HG03442 (cell line): ENCODE measurements around the gene UBE3B.
"Not testable (repeated sequence)": the region's sequence is repeated elsewhere in the genome, so short reads cannot be mapped to it uniquely, and the experiment has no call there.

Source experiments
- ATAC-seq: cut with Tn5 transposase; IDR thresholded peaks from one replicate; pipeline ENCODE4 v1.9.1; 2021; ENCODE audit warnings: mild to moderate bottlenecking, moderate library complexity; ENCODE audit not compliant: unreplicated experiment

Gene UBE3B

GRCh38 chr12:109473526-109474270 is 3.7 kb upstream of the UBE3B start:
- ATAC-seq, result not testable (repeated sequence)

DNA sequence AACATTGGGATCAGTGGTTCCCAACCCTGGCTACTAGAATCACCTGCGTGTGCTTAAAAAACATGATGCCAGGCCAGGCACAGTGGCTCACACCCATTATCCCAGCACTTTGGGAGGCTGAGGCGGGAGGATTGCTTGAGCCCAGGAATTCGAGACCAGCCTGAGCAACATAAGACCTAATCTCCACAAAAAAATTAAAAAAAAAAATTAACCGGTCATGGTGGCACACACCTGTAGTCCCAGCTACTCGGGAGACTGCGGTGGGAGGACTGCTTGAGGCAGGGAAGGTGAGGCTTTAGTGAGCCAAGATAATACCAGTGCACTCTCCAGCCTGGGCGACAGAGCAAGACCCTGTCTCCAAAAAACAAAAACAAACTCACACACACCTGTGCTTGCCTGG is 2.3 kb upstream of the UBE3B start:
- ATAC-seq, result no peak

DNA sequence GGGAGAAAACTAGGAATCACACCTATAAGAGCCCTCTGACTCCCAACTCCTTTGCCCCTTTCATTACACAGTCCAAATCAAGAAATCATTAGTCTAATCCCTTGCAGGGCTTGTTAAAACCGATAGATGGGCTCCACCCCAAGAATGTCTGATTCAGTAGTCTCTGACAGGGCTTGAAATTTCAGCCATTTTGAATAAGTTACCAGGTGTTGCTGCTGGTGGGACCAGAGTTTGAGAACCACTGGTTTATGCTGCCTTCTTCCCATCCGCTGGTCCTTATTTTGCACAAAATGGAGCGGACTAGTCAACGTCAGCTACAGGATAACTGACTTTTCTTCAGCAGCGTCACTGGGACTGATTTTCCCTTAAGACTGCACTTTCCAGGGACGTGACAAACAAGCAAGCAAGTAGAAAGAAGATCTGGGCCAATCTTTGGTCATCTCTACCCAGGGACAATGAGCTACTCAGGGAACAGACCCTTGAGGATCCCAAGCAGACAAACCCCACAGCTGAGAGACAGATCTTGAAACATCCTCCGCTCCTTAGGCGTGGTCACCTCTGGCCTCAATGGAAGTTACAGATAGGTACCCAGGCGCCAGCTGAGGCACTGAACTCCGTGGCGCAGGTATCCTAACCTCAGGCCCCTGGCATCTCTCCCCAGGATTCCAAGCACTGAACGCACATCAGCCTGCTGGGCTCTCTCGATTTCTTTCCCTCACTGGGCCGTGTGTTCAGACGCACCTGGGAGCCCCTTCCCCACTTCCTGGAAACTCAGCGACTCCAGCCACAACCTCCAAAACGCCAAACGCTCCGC is 1.2 kb upstream of the UBE3B start:
- no peak for ATAC-seq

DNA sequence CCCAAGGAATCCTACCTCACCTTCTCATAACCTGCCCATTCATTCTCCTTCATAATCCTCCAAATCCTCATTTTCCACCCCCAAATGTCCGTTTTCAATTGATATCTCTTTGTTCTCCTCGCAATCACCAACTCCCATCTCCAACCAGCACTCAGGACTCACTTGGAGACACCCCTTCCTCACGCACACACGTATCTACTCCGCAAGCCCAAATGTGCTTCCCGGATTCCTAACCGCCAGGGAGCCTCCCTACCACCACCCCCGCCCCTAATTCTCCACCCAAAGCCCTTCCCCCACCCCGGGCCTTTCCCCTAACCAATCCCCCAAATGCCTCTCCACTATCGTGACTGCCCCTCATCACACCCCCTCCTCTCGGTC is 638 bp upstream of the UBE3B start:
- no peak for ATAC-seq

DNA sequence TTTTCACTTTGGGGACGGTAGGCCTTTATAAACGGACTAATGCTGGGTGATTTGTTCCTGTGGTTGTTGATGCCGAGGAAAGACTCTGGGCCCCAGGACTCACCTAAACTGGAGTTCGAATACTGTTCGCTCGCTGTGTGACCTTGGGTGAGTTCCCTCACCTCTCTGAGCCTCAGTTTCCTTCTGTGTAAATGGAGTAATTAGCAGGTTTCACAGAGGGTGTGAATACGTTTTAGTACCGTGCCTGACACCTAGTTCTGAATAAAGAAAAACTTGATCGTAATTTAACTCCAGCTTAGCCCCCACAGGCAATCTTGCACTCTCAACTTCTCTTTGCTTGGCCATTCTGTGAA is 505 bp downstream of the UBE3B start:
- no peak for ATAC-seq

DNA sequence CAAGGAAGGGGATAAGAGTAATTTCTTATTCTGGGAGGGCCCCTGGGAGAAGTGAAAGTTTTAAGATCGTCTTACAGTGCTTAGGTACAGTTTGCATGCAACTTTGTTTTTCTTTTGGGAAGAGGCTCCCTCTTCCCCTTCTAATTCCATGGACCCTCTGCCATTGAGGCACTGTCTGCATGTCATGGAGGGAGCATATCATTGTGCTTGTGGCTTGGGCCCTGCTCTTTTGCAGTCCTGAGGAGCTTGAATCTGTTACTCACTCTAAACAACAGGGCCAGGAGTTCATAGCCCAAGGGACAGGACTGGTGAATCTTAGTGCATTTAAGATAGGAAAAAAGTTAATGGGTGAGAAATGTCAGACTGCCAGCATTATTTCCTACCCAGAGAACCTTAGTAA is 2.3 kb downstream of the UBE3B start:
- ATAC-seq, result no peak

DNA sequence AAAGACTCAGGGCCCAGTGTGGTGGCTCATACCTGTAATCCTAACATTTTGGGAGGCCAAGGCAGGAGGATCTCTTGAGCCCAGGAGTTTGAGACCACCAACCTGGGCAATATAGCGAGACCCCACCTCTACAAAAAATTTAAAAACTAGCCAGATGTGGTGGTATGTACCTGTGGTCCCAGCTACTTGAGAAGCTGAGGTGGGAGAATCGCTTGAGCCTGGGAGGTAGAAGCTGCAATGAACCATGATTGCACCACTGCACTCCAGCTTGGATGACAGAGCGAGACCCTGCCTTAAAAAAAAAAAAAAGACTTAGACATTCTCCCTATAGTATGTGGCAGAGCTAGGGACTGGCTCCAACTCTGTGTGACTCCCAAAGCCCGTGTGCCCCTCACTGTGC is 2.9 kb downstream of the UBE3B start:
- no peak for ATAC-seq

GRCh38 chr12:109481863-109482262 is 4.4 kb downstream of the UBE3B start:
- no peak for ATAC-seq

- no peak for ATAC-seq
Measured at GRCh38 chr12:109482491-109482890, 5.1 kb downstream of the UBE3B start.

GRCh38 chr12:109482894-109483293 is 5.5 kb downstream of the UBE3B start:
- ATAC-seq, result no peak

- no peak for ATAC-seq
Measured at GRCh38 chr12:109483346-109483745, 5.9 kb downstream of the UBE3B start.

DNA sequence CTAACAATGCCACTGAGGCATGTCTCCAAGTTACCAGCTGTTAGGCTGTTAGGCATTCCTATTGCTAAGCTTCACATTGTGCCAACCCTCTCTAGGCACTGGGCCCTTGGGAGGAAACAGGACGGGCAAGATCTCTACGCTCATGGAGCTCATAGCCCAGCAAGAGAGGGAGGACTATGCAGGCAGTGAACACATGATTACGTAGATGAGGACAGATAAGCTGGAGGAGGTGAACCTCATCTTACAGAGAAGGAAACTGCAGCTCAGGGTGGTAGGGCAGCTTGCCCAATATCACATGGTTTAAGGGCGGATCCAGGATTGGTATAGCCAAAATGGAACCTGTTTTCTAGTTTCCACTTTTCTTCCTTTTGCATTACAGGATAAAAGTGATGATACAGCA is 7.8 kb downstream of the UBE3B start:
- ATAC-seq, result no peak

GRCh38 chr12:109487181-109488050 is 10.0 kb downstream of the UBE3B start:
- ATAC-seq, result no peak

DNA sequence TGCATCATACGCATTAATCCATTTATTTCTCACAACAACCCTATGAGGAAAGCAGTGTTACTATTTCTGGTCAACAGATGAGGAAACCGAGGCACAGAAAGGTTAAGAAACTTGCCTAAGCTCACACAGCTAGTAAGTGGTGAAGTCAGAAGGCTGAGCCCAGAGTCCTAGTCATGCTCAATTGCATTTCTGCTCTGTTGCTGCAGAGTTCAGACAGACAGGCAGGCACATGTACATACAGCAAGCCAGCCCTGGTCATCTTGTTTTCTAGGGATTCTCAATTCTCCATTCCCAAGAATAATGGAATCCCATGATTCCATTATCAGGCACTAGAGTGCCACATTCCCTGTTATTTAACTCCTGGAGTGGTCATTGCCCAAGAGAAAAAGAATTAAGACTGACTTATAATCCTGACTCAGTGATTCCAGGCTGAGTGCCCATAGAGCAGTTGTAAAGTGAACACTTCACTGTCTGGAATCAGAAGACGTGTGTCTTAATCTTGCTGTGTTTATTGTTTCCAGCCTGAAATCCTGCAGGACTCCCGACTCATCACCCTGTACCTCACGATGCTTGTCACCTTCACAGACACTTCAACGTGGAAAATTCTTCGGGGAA is 10.7 kb downstream of the UBE3B start:
- no peak for ATAC-seq

DNA sequence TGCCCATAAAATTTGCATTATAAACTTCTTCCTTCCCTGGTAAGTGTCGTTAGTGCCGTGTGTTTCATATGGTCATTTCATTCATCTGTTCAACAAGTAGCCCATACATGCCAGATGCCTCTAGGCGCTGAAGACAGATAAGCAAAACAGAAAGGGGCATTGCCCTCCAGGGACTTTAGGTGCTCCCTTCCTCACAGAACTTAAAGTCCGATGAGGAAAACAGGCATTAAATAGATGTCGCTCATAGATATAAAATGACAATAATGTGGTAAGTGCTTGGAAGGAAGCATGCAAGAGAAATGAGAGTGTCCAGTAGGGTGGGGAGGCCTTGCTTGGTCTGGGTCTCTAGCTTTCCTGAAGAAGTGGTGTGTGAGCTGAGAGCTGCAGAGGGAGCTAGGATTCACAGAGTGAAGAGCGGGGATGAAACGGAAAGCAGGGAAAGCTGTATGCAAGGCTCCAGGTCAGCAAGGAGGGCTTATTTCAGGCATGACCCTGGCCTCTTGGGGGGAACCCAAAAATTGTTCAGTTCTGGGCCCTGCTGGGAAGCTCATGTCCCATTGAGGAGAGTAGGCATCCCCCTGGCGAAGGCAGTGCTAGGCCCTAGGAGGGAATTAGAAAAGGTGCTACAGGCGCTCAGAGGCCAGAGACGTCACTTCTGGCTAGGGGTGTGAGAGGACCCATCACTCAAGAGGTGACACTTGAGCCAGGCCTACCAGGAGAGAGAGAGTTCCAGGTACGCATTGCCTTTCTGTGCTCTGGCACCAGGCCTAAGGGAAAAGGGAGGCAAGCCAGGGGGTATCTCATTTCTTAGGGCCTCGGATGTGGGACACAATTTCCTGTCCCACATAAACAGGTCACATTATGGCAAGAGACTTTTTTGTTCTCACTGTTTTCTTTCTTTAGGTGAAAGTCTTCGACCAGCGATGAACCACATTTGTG is 11.9 kb downstream of the UBE3B start:
- no peak for ATAC-seq

DNA sequence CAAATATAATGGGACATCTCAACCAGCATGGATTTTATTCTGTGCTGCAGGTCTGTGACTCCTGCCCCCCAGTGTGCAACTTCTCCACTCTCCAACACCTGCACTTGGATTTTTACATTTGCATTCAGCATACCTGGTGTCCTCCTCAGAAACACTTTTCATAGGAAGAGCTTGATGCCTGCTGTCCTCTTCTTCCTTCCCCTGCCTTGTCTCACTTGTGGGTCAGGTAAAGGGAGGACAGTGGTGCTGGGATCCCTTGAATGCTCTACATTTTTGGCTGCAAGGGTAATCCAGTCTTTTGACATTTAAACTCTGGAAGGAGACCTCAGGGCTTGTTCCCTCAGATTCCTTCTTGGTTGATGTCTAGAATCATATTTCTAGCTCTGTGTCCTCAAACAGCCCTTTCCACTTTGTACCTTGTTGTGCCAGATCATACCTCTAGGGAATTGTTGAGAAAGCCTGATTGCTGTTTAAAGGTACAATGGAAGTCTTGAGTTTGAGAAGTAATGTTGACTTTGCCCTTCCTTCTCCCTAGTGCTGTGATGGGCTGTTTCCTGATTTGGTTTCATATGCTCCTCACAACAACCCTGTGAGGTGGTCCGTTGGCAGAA is 12.6 kb downstream of the UBE3B start:
- no peak for ATAC-seq

DNA sequence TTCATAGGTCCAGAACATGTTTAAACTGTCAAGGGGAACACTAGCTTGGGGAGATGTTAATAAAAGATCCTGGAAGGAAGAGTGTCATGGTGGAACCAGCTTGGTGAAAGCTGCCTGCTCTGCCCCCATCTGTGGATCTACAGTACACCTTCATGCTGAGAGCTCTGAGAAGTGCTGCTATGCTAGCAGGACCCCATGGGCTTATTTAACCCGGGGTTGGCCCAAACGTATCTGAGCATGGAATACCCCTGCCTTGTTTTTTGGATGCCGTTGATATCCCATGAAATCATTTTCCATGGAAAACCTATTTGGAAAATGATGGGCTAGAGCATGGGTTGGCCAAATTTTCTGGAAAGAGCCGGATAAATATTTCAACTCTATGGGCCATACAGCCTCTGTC is 14.2 kb downstream of the UBE3B start:
- no peak for ATAC-seq

DNA sequence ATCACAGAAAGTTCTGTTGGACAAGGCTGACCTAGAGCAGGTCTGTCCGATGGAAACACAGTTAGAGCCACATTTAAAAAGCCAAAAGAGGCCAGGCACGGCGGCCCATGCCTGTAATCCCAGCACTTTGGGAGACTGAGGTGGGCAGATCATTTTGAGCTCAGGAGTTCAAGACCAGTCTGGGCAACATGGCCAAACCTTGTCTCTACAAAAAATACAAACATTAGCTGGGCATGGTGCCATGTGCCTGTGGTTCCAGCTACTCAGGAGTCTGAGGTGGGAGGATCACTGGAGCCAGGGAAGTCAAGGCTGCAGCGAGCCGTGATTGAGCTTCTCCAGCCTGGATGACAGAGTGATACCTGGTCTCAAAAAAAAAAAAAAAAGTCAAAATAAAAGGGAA is 14.9 kb downstream of the UBE3B start:
- no peak for ATAC-seq

DNA sequence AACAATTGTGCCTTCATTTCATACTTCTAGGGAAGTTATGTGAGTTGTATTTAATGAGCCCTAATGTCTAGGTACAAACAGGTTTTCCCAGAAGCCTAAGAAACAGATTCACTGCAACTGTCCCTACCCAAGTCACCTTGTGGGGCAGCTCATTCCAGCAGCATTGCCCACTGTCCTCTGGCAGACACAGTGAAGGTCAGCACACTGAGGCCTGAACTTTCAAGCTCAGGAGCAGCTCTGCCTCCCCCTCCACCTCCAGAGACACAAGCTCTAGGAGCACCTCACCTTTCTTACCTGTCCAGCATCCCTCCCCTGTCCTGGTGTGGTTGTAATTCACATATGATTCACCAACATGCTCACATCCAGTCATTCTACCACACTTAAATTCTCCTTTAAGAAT is 15.7 kb downstream of the UBE3B start:
- ATAC-seq, result no peak

- no peak for ATAC-seq
Measured at GRCh38 chr12:109493938-109494337, 16.5 kb downstream of the UBE3B start.
